ENCODE results near the gene CUEDC1. TPM values are rescaled to one million over a fixed set of nuclear protein-coding genes. Genes with fewer than 3 reads are reported as not detected.
A peak's percentile ranks its signal among the peaks of the same experiment; 100 is the strongest.

The CUEDC1 gene
- total and polyA plus RNA-seq, 8 donors, result 16.5 to 30.4 (median 21.7) TPM

GRCh38 chr17:57972151-57972550 lies 16.9 kb upstream of the CUEDC1 start:
- no peaks in the 10 kb centered on the region for H3K27me3 ChIP-seq
- DNase-seq, result no peak
- TF ChIP-seq, protein P1, sequence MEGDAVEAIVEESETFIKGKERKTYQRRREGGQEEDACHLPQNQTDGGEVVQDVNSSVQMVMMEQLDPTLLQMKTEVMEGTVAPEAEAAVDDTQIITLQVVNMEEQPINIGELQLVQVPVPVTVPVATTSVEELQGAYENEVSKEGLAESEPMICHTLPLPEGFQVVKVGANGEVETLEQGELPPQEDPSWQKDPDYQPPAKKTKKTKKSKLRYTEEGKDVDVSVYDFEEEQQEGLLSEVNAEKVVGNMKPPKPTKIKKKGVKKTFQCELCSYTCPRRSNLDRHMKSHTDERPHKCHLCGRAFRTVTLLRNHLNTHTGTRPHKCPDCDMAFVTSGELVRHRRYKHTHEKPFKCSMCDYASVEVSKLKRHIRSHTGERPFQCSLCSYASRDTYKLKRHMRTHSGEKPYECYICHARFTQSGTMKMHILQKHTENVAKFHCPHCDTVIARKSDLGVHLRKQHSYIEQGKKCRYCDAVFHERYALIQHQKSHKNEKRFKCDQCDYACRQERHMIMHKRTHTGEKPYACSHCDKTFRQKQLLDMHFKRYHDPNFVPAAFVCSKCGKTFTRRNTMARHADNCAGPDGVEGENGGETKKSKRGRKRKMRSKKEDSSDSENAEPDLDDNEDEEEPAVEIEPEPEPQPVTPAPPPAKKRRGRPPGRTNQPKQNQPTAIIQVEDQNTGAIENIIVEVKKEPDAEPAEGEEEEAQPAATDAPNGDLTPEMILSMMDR (IDR thresholded peaks at IDR 0.05), result no peak
- peaks cover 10 to 13% (median 12%) of the 10 kb centered on the region in 3 donors for H3K4me1 ChIP-seq
- intact Hi-C loops (cut with DNase I), result no loop called here
- no peak overlapping the region for H3K4me3 ChIP-seq
- peaks cover 0 to 25% (median 13%) of the 10 kb centered on the region in 3 donors for H3K36me3 ChIP-seq
- 23 to 30% methylated on average over 1 of the region's 1 CpG for WGBS, 2 donors
- H3K27ac ChIP-seq, result no peak overlapping the region
- no peak for FAIRE-seq
- peak in 1 of 4 donors; percentile 20 for ATAC-seq
- no peaks in the 10 kb centered on the region for H3K9me3 ChIP-seq

DNA sequence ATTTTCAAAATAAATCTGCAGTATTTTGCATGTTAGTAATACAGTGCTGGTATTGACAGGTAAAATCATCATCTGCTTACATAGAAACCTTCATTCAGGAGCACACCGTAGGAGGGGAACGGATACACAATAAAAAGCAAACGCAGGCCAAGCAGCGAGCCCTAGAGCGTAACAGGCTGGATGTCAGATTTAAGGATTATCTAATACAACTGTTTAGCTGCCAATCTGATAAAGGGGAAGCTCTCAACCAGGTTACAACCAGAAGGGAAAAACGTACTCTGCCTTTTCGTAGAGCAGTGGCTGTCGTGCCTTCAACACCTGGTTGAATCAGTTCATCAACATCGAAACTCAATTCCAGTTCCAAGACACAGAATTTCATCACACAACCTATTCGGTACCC lies 16.4 kb upstream of the CUEDC1 start:
- peaks cover 10 to 13% (median 12%) of the 10 kb centered on the region in 3 donors for H3K4me1 ChIP-seq
- TF ChIP-seq, protein P1 (IDR thresholded peaks at IDR 0.05), result no peak
- no peaks in the 10 kb centered on the region for H3K27me3 ChIP-seq
- FAIRE-seq, result no peak
- DNase-seq, result no peak
- intact Hi-C loops (cut with DNase I), result no loop called here
- peaks cover 0 to 19% (median 7%) of the 10 kb centered on the region in 3 donors for H3K36me3 ChIP-seq
- WGBS, 2 donors, result 73 to 77% methylated on average over 10 of the region's 10 CpGs
- no peak for ATAC-seq
- no peak overlapping the region for H3K4me3 ChIP-seq
- H3K27ac ChIP-seq, result no peak overlapping the region
- H3K9me3 ChIP-seq, result no peaks in the 10 kb centered on the region

DNA sequence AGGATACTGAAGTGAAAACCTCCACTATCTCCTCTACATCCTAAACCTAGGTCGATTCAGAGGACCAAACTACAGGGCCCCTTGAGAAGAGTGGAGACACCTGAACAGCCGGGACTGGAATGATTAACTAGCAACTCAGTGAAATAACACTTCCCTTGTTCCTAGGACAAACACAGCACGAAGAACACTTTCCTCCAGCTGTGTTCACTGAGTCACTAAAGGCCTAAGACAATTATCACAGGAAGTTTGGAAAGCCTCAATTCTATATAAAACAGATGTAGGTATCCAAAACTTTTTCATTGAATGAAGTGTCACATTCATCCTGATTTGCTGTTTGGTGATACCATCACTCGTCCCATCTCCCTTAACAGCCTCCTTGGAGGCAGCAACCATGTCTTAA lies 15.5 kb upstream of the CUEDC1 start:
- Histone ChIP-seq H3K36me3 (peaks cover 0 to 13% (median 6%) of the 10 kb centered on the region in 3 donors), H3K4me1 (peaks cover 9 to 12% (median 11%) of the 10 kb centered on the region in 3 donors), H3K27ac (no peak overlapping the region), H3K4me3 (no peak overlapping the region), H3K27me3 (no peaks in the 10 kb centered on the region), H3K9me3 (no peaks in the 10 kb centered on the region)
- no peak for FAIRE-seq
- intact Hi-C loops (cut with DNase I), result no loop called here
- ATAC-seq, result no peak
- WGBS, 2 donors, result 33 to 41% methylated on average over 4 of the region's 4 CpGs
- DNase-seq, result no peak
- TF ChIP-seq, protein P1 (IDR thresholded peaks at IDR 0.05), result no peak

DNA sequence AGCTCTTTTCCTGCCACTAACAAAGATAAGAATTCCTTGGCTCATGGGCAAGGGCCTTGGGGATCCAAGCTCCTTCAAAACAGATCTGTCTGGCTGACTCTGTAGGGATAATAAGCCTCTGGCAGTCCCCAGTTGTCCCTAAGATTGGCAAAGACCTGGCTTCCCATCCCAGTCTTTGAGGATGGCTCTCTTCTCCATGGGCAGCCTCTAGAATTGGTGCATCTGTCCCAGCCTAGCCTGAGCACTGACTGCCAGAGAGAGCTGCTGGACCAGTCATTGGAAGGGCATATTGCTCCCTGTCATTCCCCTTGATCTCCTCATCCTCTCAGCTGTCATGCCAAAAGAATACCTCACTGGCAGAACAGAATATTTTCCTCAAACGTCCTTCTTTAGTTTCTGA lies 13.2 kb upstream of the CUEDC1 start:
- DNase-seq (no peak), FAIRE-seq (no peak), ATAC-seq (no peak)
- Histone ChIP-seq H3K27ac (no peak overlapping the region), H3K4me3 (no peak overlapping the region), H3K27me3 (no peaks in the 10 kb centered on the region), H3K36me3 (peaks cover 0 to 5% (median 0%) of the 10 kb centered on the region in 3 donors), H3K4me1 (no peaks in the 10 kb centered on the region), H3K9me3 (no peaks in the 10 kb centered on the region)
- intact Hi-C loops (cut with DNase I), result no loop called here
- TF ChIP-seq, protein P1 (IDR thresholded peaks at IDR 0.05), result no peak
- WGBS, 2 donors, result 27 to 47% methylated on average over 1 of the region's 1 CpG

GRCh38 chr17:57966875-57967274 lies 11.7 kb upstream of the CUEDC1 start:
- Histone ChIP-seq H3K27me3 (no peaks in the 10 kb centered on the region), H3K36me3 (no peaks in the 10 kb centered on the region), H3K9me3 (no peaks in the 10 kb centered on the region), H3K4me1 (no peaks in the 10 kb centered on the region), H3K27ac (no peak overlapping the region), H3K4me3 (no peak overlapping the region)
- FAIRE-seq (no peak), DNase-seq (no peak), ATAC-seq (no peak)
- WGBS, 2 donors, result 84 to 90% methylated on average over 5 of the region's 5 CpGs
- intact Hi-C loops (cut with DNase I), result no loop called here
- TF ChIP-seq, protein P1 (IDR thresholded peaks at IDR 0.05), result no peak
